GM23338 (cell line): Measurements from ENCODE around the gene NLRC5. TPM values are rescaled to one million over a fixed set of nuclear protein-coding genes. Genes with fewer than 3 reads are reported as not detected.

Experiments
- ATAC-seq: fragments of 200-7000 bp; cut with Tn5 transposase; 3 replicates; pipeline ENCODE4 v1.9.1; 2020
- DNase-seq: peaks from one replicate; pipeline ENCODE4 v3.0.0-alpha.2; 2015; ENCODE audit warnings: low spot score
- H2AFZ ChIP-seq: fragments of 200-600 bp; sonication (generic); 2 replicates; pipeline ENCODE4 v1.8.0; 2016; ENCODE audit warnings: antibody characterized with exemption, mild to moderate bottlenecking, moderate library complexity
- H3F3A ChIP-seq: fragments of 200-600 bp; sonication (generic); replicated peaks from 2 replicates; pipeline ENCODE4 v1.8.0; 2017; ENCODE audit warnings: antibody characterized with exemption, mixed run types, low read depth
- H3K27ac ChIP-seq: fragments of 200-600 bp; sonication (generic); 2 replicates; pipeline ENCODE4 v1.6.1; 2016; ENCODE audit warnings: low read depth
- H3K27me3 ChIP-seq: fragments of 200-600 bp; sonication (generic); 2 replicates; pipeline ENCODE4 v1.8.0; 2016; ENCODE audit warnings: mild to moderate bottlenecking, mixed run types, moderate library complexity; ENCODE audit not compliant: insufficient read depth
- H3K36me3 ChIP-seq: fragments of 200-600 bp; sonication (generic); 2 replicates; pipeline ENCODE4 v1.8.0; 2016; ENCODE audit warnings: mild to moderate bottlenecking; ENCODE audit not compliant: insufficient read depth
- H3K4me1 ChIP-seq: fragments of 200-600 bp; sonication (generic); 2 replicates; pipeline ENCODE4 v1.8.0; 2016; ENCODE audit warnings: mild to moderate bottlenecking, moderate library complexity; ENCODE audit not compliant: insufficient read depth
- H3K4me2 ChIP-seq: fragments of 200-600 bp; sonication (generic); 2 replicates; pipeline ENCODE4 v1.7.1; 2017; ENCODE audit warnings: mixed run types
- H3K4me3 ChIP-seq: fragments of 200-600 bp; sonication (generic); 2 replicates; pipeline ENCODE4 v1.6.1; 2016; ENCODE audit warnings: mixed run types
- H3K79me2 ChIP-seq: fragments of 200-600 bp; sonication (generic); replicated peaks from 2 replicates; pipeline ENCODE4 v1.8.0; 2017; ENCODE audit warnings: mild to moderate bottlenecking; ENCODE audit not compliant: insufficient read depth
- H3K9me2 ChIP-seq: fragments of 200-600 bp; sonication (generic); 2 replicates; pipeline ENCODE4 v1.8.0; 2017; ENCODE audit not compliant: insufficient read depth
- H4K20me1 ChIP-seq: fragments of 200-600 bp; sonication (generic); replicated peaks from 2 replicates; pipeline ENCODE4 v1.8.0; 2017; ENCODE audit warnings: mild to moderate bottlenecking; ENCODE audit not compliant: insufficient read depth
- H3K27ac Mint-ChIP-seq: 2 replicates; pipeline ENCODE4 v1.8.0; 2020; ENCODE audit warnings: inconsistent platforms, mild to moderate bottlenecking, moderate library complexity, mixed read lengths
- H3K27me3 Mint-ChIP-seq: 3 replicates; pipeline ENCODE4 v1.8.0; 2022; ENCODE audit warnings: low read depth, mild to moderate bottlenecking, moderate library complexity, mixed read lengths, inconsistent platforms; ENCODE audit not compliant: insufficient read depth, poor library complexity
- H3K36me3 Mint-ChIP-seq: 3 replicates; pipeline ENCODE4 v1.8.0; 2021; ENCODE audit warnings: low read depth, mild to moderate bottlenecking, inconsistent platforms, moderate library complexity, mixed read lengths
- H3K4me1 Mint-ChIP-seq: 3 replicates; pipeline ENCODE4 v1.8.0; 2020; ENCODE audit warnings: mild to moderate bottlenecking, inconsistent platforms, mixed read lengths
- H3K4me3 Mint-ChIP-seq: 3 replicates; pipeline ENCODE4 v1.8.0; 2021; ENCODE audit warnings: moderate library complexity, mild to moderate bottlenecking, inconsistent platforms, mixed read lengths
- H3K9me3 Mint-ChIP-seq: 3 replicates; pipeline ENCODE4 v1.8.0; 2020; ENCODE audit warnings: moderate library complexity, mild to moderate bottlenecking, inconsistent platforms, mixed read lengths
- CREB1 ChIP-seq: fragments of 250-450 bp; sonication (Bioruptor Pico); IDR thresholded peaks from 2 replicates; pipeline ENCODE4 v1.5.0; 2020; ENCODE audit warnings: low read depth, mild to moderate bottlenecking, moderate library complexity
- EZH2 ChIP-seq: fragments of 200-600 bp; sonication (generic); IDR thresholded peaks from one replicate; pipeline ENCODE4 v1.8.0; 2017; ENCODE audit warnings: antibody characterized with exemption, mild to moderate bottlenecking, low read depth; ENCODE audit not compliant: unreplicated experiment
- EZH2phosphoT487 ChIP-seq: fragments of 200-600 bp; sonication (generic); IDR thresholded peaks from one replicate; pipeline ENCODE4 v1.8.1; 2018; ENCODE audit warnings: antibody characterized with exemption; ENCODE audit not compliant: unreplicated experiment
- JUNB ChIP-seq: IDR thresholded peaks from one replicate; pipeline ENCODE4 v1.6.1; 2016; ENCODE audit warnings: antibody characterized with exemption; ENCODE audit not compliant: unreplicated experiment
- NANOG ChIP-seq: IDR thresholded peaks from 2 replicates; pipeline ENCODE4 v1.6.1; 2016; ENCODE audit warnings: antibody characterized with exemption, borderline replicate concordance
- REST ChIP-seq: IDR thresholded peaks from one replicate; pipeline ENCODE4 v1.6.1; 2018; ENCODE audit warnings: antibody characterized with exemption; ENCODE audit not compliant: unreplicated experiment
- STAT1 ChIP-seq: IDR thresholded peaks from one replicate; pipeline ENCODE4 v1.6.1; 2016; ENCODE audit warnings: antibody characterized with exemption; ENCODE audit not compliant: unreplicated experiment
- ZNF114 ChIP-seq: fragments of 250-450 bp; sonication (Bioruptor Pico); IDR thresholded peaks from 2 replicates; pipeline ENCODE4 v1.5.0; 2020; ENCODE audit warnings: mild to moderate bottlenecking, moderate library complexity
- ZNF331 ChIP-seq: fragments of 250-450 bp; sonication (Bioruptor Pico); IDR thresholded peaks from 2 replicates; pipeline ENCODE4 v1.5.0; 2020; ENCODE audit warnings: low read depth, mild to moderate bottlenecking, moderate library complexity
- ZNF462 ChIP-seq: fragments of 250-450 bp; sonication (Bioruptor Pico); IDR thresholded peaks from 2 replicates; pipeline ENCODE4 v1.5.0; 2020; ENCODE audit warnings: mild to moderate bottlenecking, moderate library complexity
- polyA plus RNA-seq: library from polyadenylated mRNA; unstranded; fragments of >200 nt; fragmentation: Nextera tagmentation; extraction: Ambion mirVana; gene quantifications from 2 replicates; pipeline ENCODE4 v1.2.1, GENCODE V29; 2016
- total RNA-seq: library from RNA; depleted of rRNA; stranded (reverse); fragments of >200 nt; shearing (Covaris generic); gene quantifications from 2 replicates; pipeline ENCODE4 v1.2.3, GENCODE V29; 2014

Gene NLRC5
- total and polyA plus RNA-seq, 2 experiments from 2014 or later: 2.3 to 3.9 TPM

- Mint-ChIP-seq H3K4me1 (peaks cover 3% of the 10 kb centered on the region; the same call in 2 of the 3 replicates), H3K27me3 (peaks cover 6% of the 10 kb centered on the region)
- ATAC-seq: no peak
Measured at GRCh38 chr16:57024894-57025680, 35.7 kb downstream of the NLRC5 start.

More at GRCh38 chr16:57024894-57025680, 35.7 kb downstream of the NLRC5 start:
- TF ChIP-seq STAT1 (no peak), ZNF331 (CRISPR knock-in tag) (no peak), REST (no peak), NANOG (no peak), CREB1 (no peak), ZNF114 (CRISPR knock-in tag) (no peak), JUNB (no peak), ZNF462 (CRISPR knock-in tag) (no peak), EZH2phosphoT487 (no peak), EZH2 (no peak)
- DNase-seq: no peak
- no peak overlapping the region for H2AFZ ChIP-seq
- no peak overlapping the region for H3K4me3 ChIP-seq
- Mint-ChIP-seq H3K4me3 (no peak overlapping the region), H3K36me3 (no peaks in the 10 kb centered on the region), H3K9me3 (no peaks in the 10 kb centered on the region), H3K27ac (no peak overlapping the region)
- H3K27me3 ChIP-seq: no peaks in the 10 kb centered on the region
- H3K36me3 ChIP-seq: no peaks in the 10 kb centered on the region
- H3K79me2 ChIP-seq: no peaks in the 10 kb centered on the region
- 0 out of 2 replicates have a peak, but pooled peaks cover 2% of the 10 kb centered on the region for H3K4me1 ChIP-seq
- no peak overlapping the region for H3K4me2 ChIP-seq
- no peaks in the 10 kb centered on the region for H4K20me1 ChIP-seq
- H3K9me2 ChIP-seq: no peaks in the 10 kb centered on the region
- no peak overlapping the region for H3K27ac ChIP-seq
- no peaks in the 10 kb centered on the region for H3F3A ChIP-seq
